AG09319 (cell line): ENCODE measurements around the gene SOCS6.

Experiments used
- DNase-seq: peaks from one replicate; pipeline ENCODE4 v3.0.0-alpha.2; 2010; ENCODE audit warnings: low read depth; ENCODE audit errors: extremely low read depth
- CTCF ChIP-seq: IDR thresholded peaks from 2 replicates; pipeline ENCODE4 v1.5.1; 2011; ENCODE audit warnings: low read depth, mild to moderate bottlenecking, inconsistent platforms, low read length, moderate library complexity

Gene SOCS6

DNA sequence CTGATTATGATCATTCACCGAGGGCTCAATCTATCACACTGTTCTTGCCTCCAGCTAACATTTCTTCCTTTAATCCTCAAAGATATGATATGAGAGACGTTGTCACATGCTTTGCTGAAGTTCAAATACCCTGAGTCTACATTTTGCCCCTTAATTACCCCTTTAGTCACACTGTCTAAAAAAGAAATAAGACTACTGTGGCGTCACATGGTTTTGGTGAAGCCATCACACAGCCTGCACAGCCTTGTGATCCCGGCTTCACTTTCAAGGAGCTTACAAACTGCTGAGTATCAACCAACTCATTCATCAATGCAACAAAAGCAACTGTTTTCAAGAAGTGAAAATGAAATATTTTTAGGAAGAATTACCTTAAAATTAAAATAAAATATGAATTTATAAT lies 31.9 kb upstream of the SOCS6 start:
- no peak for TF ChIP-seq CTCF
- no peak for DNase-seq

DNA sequence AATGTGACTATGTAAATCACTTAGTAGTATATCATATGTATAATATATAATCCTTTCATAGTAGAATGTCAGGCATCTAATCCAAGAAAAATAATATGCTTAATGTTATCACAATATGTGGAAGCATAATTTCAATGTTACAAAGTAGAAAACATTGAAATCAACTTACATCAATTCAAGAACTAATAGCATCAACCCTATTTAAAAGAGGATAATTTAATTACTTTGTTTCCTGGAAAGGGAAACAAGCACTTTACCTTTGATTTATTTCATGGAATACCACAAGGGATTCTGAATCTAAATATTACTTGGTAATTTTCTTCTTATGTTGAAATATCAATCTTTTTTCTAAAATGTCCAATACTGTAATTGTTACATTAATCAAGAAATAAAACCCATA lies 30.6 kb upstream of the SOCS6 start:
- no peak for TF ChIP-seq CTCF
- no peak for DNase-seq

DNA sequence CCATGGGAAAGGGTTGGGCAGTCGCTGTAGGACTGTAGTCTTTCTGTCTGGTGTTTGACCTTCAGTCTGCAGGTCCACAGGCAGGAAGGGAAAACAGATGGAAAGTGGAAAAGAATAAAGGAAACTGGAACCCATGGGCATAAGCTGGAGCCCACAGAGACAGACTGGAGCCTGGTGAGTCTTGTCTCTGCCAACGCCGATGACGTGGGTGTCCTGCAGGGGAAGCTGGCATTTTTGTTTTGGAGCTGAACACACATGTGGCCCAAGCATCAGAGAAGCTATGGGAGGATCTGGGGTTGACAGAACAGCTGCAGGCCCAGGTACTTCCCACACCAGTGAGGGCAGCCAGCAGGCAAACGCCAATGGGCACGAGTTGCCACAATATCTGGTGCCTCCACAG lies 28.2 kb upstream of the SOCS6 start:
- no peak for TF ChIP-seq CTCF
- no peak for DNase-seq

GRCh38 chr18:70261141-70261788 lies 27.6 kb upstream of the SOCS6 start:
- no peak for TF ChIP-seq CTCF
- no peak for DNase-seq

DNA sequence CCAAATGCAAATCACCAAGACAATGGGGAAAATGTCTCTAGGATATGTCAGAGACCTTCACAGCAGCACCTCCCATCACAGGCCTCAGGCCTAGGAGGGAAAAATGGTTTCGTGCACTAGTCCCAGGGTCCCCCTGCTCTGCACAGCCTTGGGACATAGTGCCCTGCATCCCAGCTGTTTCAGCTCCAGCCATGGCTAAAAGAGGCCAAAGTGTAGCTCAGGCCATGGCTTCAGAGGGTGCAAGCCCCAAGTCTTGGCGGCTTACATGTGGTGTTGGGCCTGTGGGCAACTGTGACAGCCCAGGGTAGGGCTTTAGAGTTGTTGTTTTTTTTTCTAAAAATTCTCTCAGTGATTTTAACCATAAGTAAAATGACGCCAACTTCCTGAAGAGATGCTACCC lies 25.5 kb upstream of the SOCS6 start:
- no peak for DNase-seq
- TF ChIP-seq CTCF = no peak

GRCh38 chr18:70271742-70272141 lies 17.1 kb upstream of the SOCS6 start:
- DNase-seq = no peak
- TF ChIP-seq CTCF = no peak

DNA sequence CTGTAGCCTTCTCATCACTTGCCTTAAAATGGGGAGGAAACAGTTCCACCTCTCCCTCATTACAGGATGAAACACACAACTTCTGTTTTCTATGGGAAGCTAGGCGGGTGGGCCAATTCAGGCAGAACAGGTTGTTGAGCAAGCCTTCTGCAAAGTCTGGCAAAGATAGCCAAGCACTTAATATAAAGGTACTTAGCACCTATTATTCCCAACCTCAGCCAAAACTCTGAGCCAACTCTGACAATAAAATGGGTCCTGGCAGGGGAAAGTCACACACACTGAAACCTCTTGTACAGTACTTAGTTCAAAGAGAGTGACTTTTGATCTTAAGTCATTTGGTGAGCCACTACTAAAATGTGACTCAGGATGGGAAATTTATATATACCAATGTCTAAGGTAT lies 15.8 kb upstream of the SOCS6 start:
- no peak for DNase-seq
- TF ChIP-seq CTCF = no peak
